Omental fat pad (tissue), 4 donors: ENCODE measurements around the gene SYNDIG1. TPM values are rescaled to one million over a fixed set of nuclear protein-coding genes. Genes with fewer than 3 reads are reported as not detected.

Source experiments
- ATAC-seq: fragments of 150-250 bp; one replicate; pipeline ENCODE4 v1.9.1; 2016; ENCODE audit warnings: mild to moderate bottlenecking, moderate library complexity; ENCODE audit not compliant: low FRiP score
- DNase-seq: peaks from one replicate; pipeline ENCODE4 v3.0.0-alpha.2; 2019; ENCODE audit warnings: low spot score
- total RNA-seq, 4 donors: library from RNA; depleted of rRNA; stranded (reverse); fragments of >200 nt; gene quantifications; one replicate each; pipeline ENCODE4 v1.1.0, GENCODE V29; 2016
- TF ChIP-seq, protein P1 (sequence below), 3 donors: fragments of 450-650 bp; IDR thresholded peaks; one replicate each; pipeline ENCODE4 v1.5.1; 2016 to 2017; ENCODE audit warnings: antibody characterized with exemption in 3 of 3, mild to moderate bottlenecking in 3 of 3, moderate library complexity in 2 of 3

SYNDIG1 gene
- total RNA-seq, 4 donors from 2014 or later = 0.19 to 0.24 TPM; not detected in 2

DNA sequence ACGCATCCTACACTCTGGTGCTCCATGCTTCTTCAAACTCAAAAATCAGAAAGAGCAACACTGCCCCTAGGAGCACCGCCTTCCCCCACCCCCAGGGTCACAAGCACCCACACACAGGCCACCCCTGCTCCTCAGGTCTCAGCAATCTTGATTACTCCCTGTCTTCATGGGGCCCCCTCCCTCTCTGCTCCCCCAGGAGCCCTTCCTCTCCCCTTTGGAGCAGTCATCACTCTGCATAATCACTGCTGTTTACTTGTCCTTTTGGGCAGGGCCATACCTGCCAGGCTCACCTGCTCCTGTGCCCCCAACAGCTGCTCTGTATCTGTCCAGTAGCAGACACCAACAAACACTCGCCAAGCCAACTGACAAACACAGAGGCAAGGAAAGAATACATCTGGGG is 7.6 kb upstream of the SYNDIG1 start:
- ATAC-seq = no peak
- TF ChIP-seq, protein P1, sequence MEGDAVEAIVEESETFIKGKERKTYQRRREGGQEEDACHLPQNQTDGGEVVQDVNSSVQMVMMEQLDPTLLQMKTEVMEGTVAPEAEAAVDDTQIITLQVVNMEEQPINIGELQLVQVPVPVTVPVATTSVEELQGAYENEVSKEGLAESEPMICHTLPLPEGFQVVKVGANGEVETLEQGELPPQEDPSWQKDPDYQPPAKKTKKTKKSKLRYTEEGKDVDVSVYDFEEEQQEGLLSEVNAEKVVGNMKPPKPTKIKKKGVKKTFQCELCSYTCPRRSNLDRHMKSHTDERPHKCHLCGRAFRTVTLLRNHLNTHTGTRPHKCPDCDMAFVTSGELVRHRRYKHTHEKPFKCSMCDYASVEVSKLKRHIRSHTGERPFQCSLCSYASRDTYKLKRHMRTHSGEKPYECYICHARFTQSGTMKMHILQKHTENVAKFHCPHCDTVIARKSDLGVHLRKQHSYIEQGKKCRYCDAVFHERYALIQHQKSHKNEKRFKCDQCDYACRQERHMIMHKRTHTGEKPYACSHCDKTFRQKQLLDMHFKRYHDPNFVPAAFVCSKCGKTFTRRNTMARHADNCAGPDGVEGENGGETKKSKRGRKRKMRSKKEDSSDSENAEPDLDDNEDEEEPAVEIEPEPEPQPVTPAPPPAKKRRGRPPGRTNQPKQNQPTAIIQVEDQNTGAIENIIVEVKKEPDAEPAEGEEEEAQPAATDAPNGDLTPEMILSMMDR (IDR thresholded peaks at IDR 0.05) = no peak
- no peak for DNase-seq

- TF ChIP-seq, protein P1 (IDR thresholded peaks at IDR 0.05) = no peak
- DNase-seq (no peak), ATAC-seq (no peak)
Measured at GRCh38 chr20:24462460-24463010, 6.9 kb upstream of the SYNDIG1 start.

DNA sequence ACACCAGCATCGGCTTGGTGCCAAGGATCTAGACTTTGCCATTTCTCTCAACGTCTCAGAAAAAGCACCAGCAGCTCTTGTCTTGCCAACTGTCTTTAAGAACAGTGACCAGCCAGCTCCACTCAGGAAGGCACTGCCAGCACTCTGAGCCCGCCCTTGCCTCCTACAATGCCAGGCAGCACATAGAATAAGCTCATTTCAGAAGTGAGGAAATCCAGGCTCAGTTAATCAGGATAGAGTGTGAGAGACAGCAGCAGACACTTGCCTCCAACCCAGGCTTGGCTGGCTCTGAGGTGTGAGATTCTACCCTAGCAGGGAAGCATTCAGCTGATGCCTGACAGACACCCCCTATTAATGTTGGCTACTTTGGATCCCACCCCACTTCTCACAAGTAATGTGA is 4.3 kb upstream of the SYNDIG1 start:
- ATAC-seq (no peak), DNase-seq (no peak)
- TF ChIP-seq, protein P1 (IDR thresholded peaks at IDR 0.05) = no peak

- no peak for DNase-seq
- no peak for ATAC-seq
- TF ChIP-seq, protein P1 (IDR thresholded peaks at IDR 0.05) = no peak
Measured at GRCh38 chr20:24465730-24466129, 3.7 kb upstream of the SYNDIG1 start.

- no peak for DNase-seq
- ATAC-seq = no peak
- TF ChIP-seq, protein P1 (IDR thresholded peaks at IDR 0.05) = no peak
Measured at GRCh38 chr20:24468401-24469115, 871 bp upstream of the SYNDIG1 start.

- ATAC-seq (no peak), DNase-seq (no peak)
- TF ChIP-seq, protein P1 (IDR thresholded peaks at IDR 0.05) = no peak
Measured at GRCh38 chr20:24469894-24470745, 691 bp downstream of the SYNDIG1 start.
